GM23248 (cell line): Measurements from ENCODE around the gene FHAD1. TPM values are rescaled to one million over a fixed set of nuclear protein-coding genes. Genes with fewer than 3 reads are reported as not detected.

Experiments used
- DNase-seq: peaks from one replicate; pipeline ENCODE4 v3.0.0-alpha.2; 2015
- H2AFZ ChIP-seq: fragments of 200-600 bp; sonication (generic); 2 replicates; pipeline ENCODE4 v1.6.1; 2016; ENCODE audit warnings: antibody characterized with exemption
- H3F3A ChIP-seq: fragments of 200-600 bp; sonication (generic); 2 replicates; pipeline ENCODE4 v1.6.1; 2016; ENCODE audit warnings: mild to moderate bottlenecking, antibody characterized with exemption, mixed run types; ENCODE audit not compliant: insufficient read depth
- H3K27ac ChIP-seq: fragments of 200-600 bp; sonication (generic); 2 replicates; pipeline ENCODE4 v1.5.1; 2016; ENCODE audit warnings: mild to moderate bottlenecking
- H3K27me3 ChIP-seq: fragments of 200-600 bp; sonication (generic); replicated peaks from 2 replicates; pipeline ENCODE4 v1.6.1; 2016; ENCODE audit warnings: mild to moderate bottlenecking; ENCODE audit not compliant: insufficient read depth
- H3K36me3 ChIP-seq: fragments of 200-600 bp; sonication (generic); 2 replicates; pipeline ENCODE4 v1.6.1; 2016; ENCODE audit warnings: low read depth, mild to moderate bottlenecking
- H3K4me1 ChIP-seq: fragments of 200-600 bp; sonication (generic); 2 replicates; pipeline ENCODE4 v1.6.1; 2016; ENCODE audit warnings: mild to moderate bottlenecking; ENCODE audit not compliant: insufficient read depth
- H3K4me2 ChIP-seq: fragments of 200-600 bp; sonication (generic); one replicate; pipeline ENCODE4 v1.6.1; 2016; ENCODE audit warnings: mild to moderate bottlenecking; ENCODE audit not compliant: unreplicated experiment
- H3K4me3 ChIP-seq: fragments of 200-600 bp; sonication (generic); 2 replicates; pipeline ENCODE4 v1.5.1; 2016; ENCODE audit warnings: mild to moderate bottlenecking
- H3K79me2 ChIP-seq: fragments of 200-600 bp; sonication (generic); 2 replicates; pipeline ENCODE4 v1.6.1; 2016; ENCODE audit warnings: mild to moderate bottlenecking; ENCODE audit not compliant: insufficient read depth
- H3K9ac ChIP-seq: fragments of 200-600 bp; sonication (generic); 2 replicates; pipeline ENCODE4 v1.6.1; 2016; ENCODE audit warnings: mild to moderate bottlenecking
- H3K9me2 ChIP-seq: fragments of 200-600 bp; sonication (generic); 2 replicates; pipeline ENCODE4 v1.6.1; 2016; ENCODE audit warnings: mixed run types, mild to moderate bottlenecking, moderate library complexity; ENCODE audit not compliant: insufficient read depth
- H3K9me3 ChIP-seq: fragments of 200-600 bp; sonication (generic); one replicate; pipeline ENCODE4 v1.6.1; 2017; ENCODE audit warnings: low read depth
- H4K20me1 ChIP-seq: fragments of 200-600 bp; sonication (generic); 2 replicates; pipeline ENCODE4 v1.6.0; 2016; ENCODE audit not compliant: insufficient read depth
- EZH2 ChIP-seq: fragments of 200-600 bp; sonication (generic); IDR thresholded peaks from 2 replicates; pipeline ENCODE4 v1.6.1; 2018; ENCODE audit warnings: antibody characterized with exemption, mild to moderate bottlenecking; ENCODE audit not compliant: insufficient read depth, poor library complexity, severe bottlenecking
- EZH2phosphoT487 ChIP-seq: fragments of 200-600 bp; sonication (generic); IDR thresholded peaks from 2 replicates; pipeline ENCODE4 v1.6.1; 2018; ENCODE audit warnings: antibody characterized with exemption, moderate library complexity, mild to moderate bottlenecking, low read depth; ENCODE audit not compliant: insufficient read depth
- WGBS, 2 experiments: methylation state at CpG; one replicate each; pipeline ENCODE4 v1.1.6; 2015 to 2017; ENCODE audit warnings: low lambda C conversion rate in 2 of 2, low coverage in 1 of 2; ENCODE audit errors: missing lambda C conversion rate in 2 of 2; 5-methylcytosine and 5-hydroxymethylcytosine counted together
- in situ Hi-C: fragments of 300-500 bp; cut with MboI; formaldehyde crosslinking; loops from 2 replicates; pipeline ENCODE4 v1.15.0; 2020
- polyA plus RNA-seq: library from polyadenylated mRNA; unstranded; fragments of >200 nt; fragmentation: Nextera tagmentation; extraction: Ambion mirVana; gene quantifications from 2 replicates; pipeline ENCODE4 v1.2.1, GENCODE V29; 2016
- total RNA-seq: library from RNA; depleted of rRNA; stranded (reverse); fragments of >200 nt; shearing (Covaris generic); gene quantifications from 2 replicates; pipeline ENCODE4 v1.2.3, GENCODE V29; 2014

Gene FHAD1
- total and polyA plus RNA-seq, 2 experiments from 2014 or later, result 0.24 TPM; not detected in 1

GRCh38 chr1:15276691-15277446, 29.8 kb downstream of the FHAD1 start:
- no peaks in the 10 kb centered on the region for H3K9me2 ChIP-seq
- no peak for TF ChIP-seq EZH2
- no peak for TF ChIP-seq EZH2phosphoT487

DNA sequence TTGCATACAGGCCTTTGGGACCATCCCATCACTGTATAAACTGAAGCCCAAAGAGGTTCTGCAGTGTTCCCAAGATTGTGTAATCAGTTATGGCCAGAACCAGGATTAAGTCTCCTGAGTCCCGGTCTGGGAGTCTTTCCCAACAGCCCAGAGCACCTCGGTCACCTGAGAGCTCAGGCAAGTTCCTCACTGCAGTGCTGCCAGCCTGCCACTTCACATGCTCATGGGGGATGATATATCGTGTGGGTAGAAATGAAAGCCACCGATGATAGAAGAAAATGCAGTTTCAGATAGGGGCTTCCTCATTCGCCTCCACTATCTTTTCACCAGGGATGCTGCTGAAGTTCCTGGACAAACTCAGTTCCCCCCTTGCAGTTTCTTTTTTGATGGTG, 30.4 kb downstream of the FHAD1 start:
- H3K9me2 ChIP-seq, result no peaks in the 10 kb centered on the region
- 80 to 86% methylated on average over 5 of the region's 5 CpGs for WGBS, 2 experiments
- no peaks in the 10 kb centered on the region for H3K36me3 ChIP-seq
- DNase-seq, result no peak
- no peak overlapping the region for H3K4me2 ChIP-seq
- no peaks in the 10 kb centered on the region for H3K4me1 ChIP-seq
- in situ Hi-C loops, result loop anchor here (10.0 kb wide), 1 partner anchor 153 kb away; no protein-coding TSS in a partner anchor
- no peak for TF ChIP-seq EZH2phosphoT487
- no peak for TF ChIP-seq EZH2
- no peak overlapping the region for H3K4me3 ChIP-seq
- H3K79me2 ChIP-seq, result no peaks in the 10 kb centered on the region
- no peak overlapping the region for H3K9ac ChIP-seq
- H3K27me3 ChIP-seq, result peaks cover 3% of the 10 kb centered on the region
- no peaks in the 10 kb centered on the region for H3F3A ChIP-seq
- H4K20me1 ChIP-seq, result no peaks in the 10 kb centered on the region
- H2AFZ ChIP-seq, result no peak overlapping the region
- no peak overlapping the region for H3K27ac ChIP-seq
- H3K9me3 ChIP-seq, result no peaks in the 10 kb centered on the region

More at GRCh38 chr1:15276691-15277446, 29.8 kb downstream of the FHAD1 start:
- Histone ChIP-seq H3K79me2 (no peaks in the 10 kb centered on the region), H3K27me3 (peaks cover 3% of the 10 kb centered on the region), H3K27ac (no peak overlapping the region), H3K4me2 (no peak overlapping the region), H4K20me1 (no peaks in the 10 kb centered on the region), H3K9me3 (no peaks in the 10 kb centered on the region), H3K4me1 (no peaks in the 10 kb centered on the region), H3F3A (no peaks in the 10 kb centered on the region), H3K9ac (no peak overlapping the region), H2AFZ (no peak overlapping the region), H3K4me3 (no peak overlapping the region), H3K36me3 (no peaks in the 10 kb centered on the region)
- no peak for DNase-seq
- 76 to 79% methylated on average over 10 to 11 of the region's 11 CpGs for WGBS, 2 experiments
- in situ Hi-C loops, result loop anchor here (10.0 kb wide), 1 partner anchor 152 kb away; no protein-coding TSS in a partner anchor

GRCh38 chr1:15277933-15278332, 30.9 kb downstream of the FHAD1 start:
- 69 to 70% methylated on average over 4 of the region's 4 CpGs for WGBS, 2 experiments
- in situ Hi-C loops, result loop anchor here (10.0 kb wide), 1 partner anchor 153 kb away; no protein-coding TSS in a partner anchor

GRCh38 chr1:15279576-15280230, 32.7 kb downstream of the FHAD1 start:
- Histone ChIP-seq H3K36me3 (no peaks in the 10 kb centered on the region), H3K4me1 (no peaks in the 10 kb centered on the region), H3K4me3 (no peak overlapping the region), H3F3A (no peaks in the 10 kb centered on the region), H4K20me1 (no peaks in the 10 kb centered on the region), H3K9me2 (no peaks in the 10 kb centered on the region), H3K9ac (no peak overlapping the region), H2AFZ (no peak overlapping the region), H3K4me2 (no peak overlapping the region), H3K27me3 (no peaks in the 10 kb centered on the region; the same call in 1 of the 2 replicates), H3K79me2 (no peaks in the 10 kb centered on the region), H3K27ac (no peak overlapping the region), H3K9me3 (no peaks in the 10 kb centered on the region)
- no peak for DNase-seq
- in situ Hi-C loops, result loop anchor here (10.0 kb wide), 1 partner anchor 155 kb away; no protein-coding TSS in a partner anchor
- TF ChIP-seq EZH2 (no peak), EZH2phosphoT487 (no peak)
- 61 to 75% methylated on average over 10 of the region's 10 CpGs for WGBS, 2 experiments

More at GRCh38 chr1:15277933-15278332, 30.9 kb downstream of the FHAD1 start:
- Histone ChIP-seq H3K4me3 (no peak overlapping the region), H3K4me1 (no peaks in the 10 kb centered on the region), H3K36me3 (no peaks in the 10 kb centered on the region), H3K79me2 (no peaks in the 10 kb centered on the region), H2AFZ (no peak overlapping the region), H3K9me3 (no peaks in the 10 kb centered on the region), H3K27ac (no peak overlapping the region), H4K20me1 (no peaks in the 10 kb centered on the region), H3K9me2 (no peaks in the 10 kb centered on the region), H3K9ac (no peak overlapping the region), H3K27me3 (peaks cover under 1% of the 10 kb centered on the region), H3K4me2 (no peak overlapping the region), H3F3A (no peaks in the 10 kb centered on the region)
- TF ChIP-seq EZH2phosphoT487, result no peak
- TF ChIP-seq EZH2, result no peak
- no peak for DNase-seq
